ENCODE results near the gene CSTA. TPM values are rescaled to one million over a fixed set of nuclear protein-coding genes. Genes with fewer than 3 reads are reported as not detected.

CSTA gene
- polyA plus RNA-seq, 1 donor from 2014 or later, result not detected

DNA sequence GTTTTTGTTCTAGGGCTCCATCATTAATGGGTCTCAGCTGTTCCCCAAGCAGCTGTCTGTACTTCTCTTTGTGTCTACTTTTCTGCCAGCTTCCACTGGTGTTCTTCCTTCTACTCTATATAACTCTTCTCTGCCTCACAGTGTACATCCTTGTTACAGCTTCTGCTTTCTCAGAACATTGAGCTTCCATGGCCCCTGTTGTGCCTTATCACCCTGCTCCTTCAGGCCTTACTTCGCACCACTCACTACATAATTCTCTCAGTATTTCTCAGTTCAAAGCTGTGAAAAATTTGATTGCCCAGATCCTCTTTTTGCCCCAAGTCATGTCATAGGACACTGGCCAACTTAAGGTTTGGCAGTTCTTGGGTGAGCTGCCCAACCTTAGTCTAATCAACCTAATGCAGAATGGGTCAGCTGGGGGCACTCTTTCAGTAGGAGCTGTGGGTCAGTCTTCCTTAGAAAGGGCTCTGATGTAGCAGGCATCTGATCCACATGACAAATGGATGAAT lies 28.9 kb downstream of the CSTA start:
- H4K20me1 ChIP-seq (ENCODE audit: insufficient read depth), result no peaks in the 10 kb centered on the region
- no peak overlapping the region for H3K9ac ChIP-seq (ENCODE audit: low read length)
- H3K36me3 ChIP-seq (ENCODE audit: insufficient read depth, low read length), result no peaks in the 10 kb centered on the region
- no peaks in the 10 kb centered on the region for H3K9me3 ChIP-seq (ENCODE audit: low read length)
- no peaks in the 10 kb centered on the region for H3K27me3 ChIP-seq (ENCODE audit: insufficient read depth, low read depth, low read length)
- H3K4me2 ChIP-seq (ENCODE audit: low read length), result no peak overlapping the region
- no peak overlapping the region for H3K27ac ChIP-seq (ENCODE audit: low read length)
- H3K4me3 ChIP-seq (ENCODE audit: low read length), result no peak overlapping the region
- H2AFZ ChIP-seq (ENCODE audit: low read depth, low read length), result no peak overlapping the region
- no peaks in the 10 kb centered on the region for H3K9me2 ChIP-seq (ENCODE audit: insufficient read depth, low read length)
- no peaks in the 10 kb centered on the region for H3F3A ChIP-seq (ENCODE audit: insufficient read depth, low read length, poor library complexity, severe bottlenecking)
- H3K79me2 ChIP-seq (replicated peaks; ENCODE audit: insufficient read depth, low read length), result no peaks in the 10 kb centered on the region
- TF ChIP-seq TAF1 (IDR thresholded peaks at IDR 0.05; ENCODE audit: low read depth) (no peak), EP300 (conservative IDR thresholded peaks at IDR 0.05; ENCODE audit: poor library complexity, severe bottlenecking) (no peak), RAD21 (conservative IDR thresholded peaks at IDR 0.05) (no peak), SMC3 (conservative IDR thresholded peaks at IDR 0.05; ENCODE audit: poor library complexity) (no peak), EZH2 (IDR thresholded peaks at IDR 0.05; ENCODE audit: borderline replicate concordance, insufficient read depth, low read length, poor library complexity, severe bottlenecking) (no peak), MXI1 (conservative IDR thresholded peaks at IDR 0.05; ENCODE audit: poor library complexity, severe bottlenecking) (no peak)

DNA sequence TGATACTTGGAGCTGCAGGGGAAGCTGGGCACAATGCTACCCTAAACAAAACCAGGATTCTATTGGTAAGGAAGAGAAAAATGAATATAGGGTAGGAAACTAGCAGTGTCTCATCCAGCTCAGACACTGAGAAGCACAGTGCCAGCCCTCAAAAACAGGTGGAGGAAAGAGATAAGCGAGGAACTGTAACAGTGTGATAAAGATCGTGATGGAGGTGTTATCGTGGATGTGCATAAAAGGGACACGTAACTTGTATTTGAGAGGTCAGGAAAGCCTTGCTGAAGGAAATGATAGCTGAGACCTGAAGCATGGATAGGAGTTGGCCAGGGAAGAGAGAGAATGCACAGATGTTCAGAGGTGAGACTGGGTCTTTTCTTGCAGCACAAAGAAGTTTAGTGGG lies 30.6 kb downstream of the CSTA start:
- H3K9me3 ChIP-seq (ENCODE audit: low read length), result no peaks in the 10 kb centered on the region

More for the DNA sequence above, 30.6 kb downstream of the CSTA start:
- no peak overlapping the region for H2AFZ ChIP-seq (ENCODE audit: low read depth, low read length)
- no peaks in the 10 kb centered on the region for H3K36me3 ChIP-seq (ENCODE audit: insufficient read depth, low read length)
- no peaks in the 10 kb centered on the region for H3K27me3 ChIP-seq (ENCODE audit: insufficient read depth, low read depth, low read length)
- H4K20me1 ChIP-seq (ENCODE audit: insufficient read depth), result no peaks in the 10 kb centered on the region
- H3K4me2 ChIP-seq (ENCODE audit: low read length), result no peak overlapping the region
- no peak overlapping the region for H3K4me3 ChIP-seq (ENCODE audit: low read length)
- no peak overlapping the region for H3K9ac ChIP-seq (ENCODE audit: low read length)
- no peak overlapping the region for H3K27ac ChIP-seq (ENCODE audit: low read length)
- TF ChIP-seq SMC3 (conservative IDR thresholded peaks at IDR 0.05; ENCODE audit: poor library complexity) (no peak), EZH2 (IDR thresholded peaks at IDR 0.05; ENCODE audit: borderline replicate concordance, insufficient read depth, low read length, poor library complexity, severe bottlenecking) (no peak), POLR2AphosphoS5 (IDR thresholded peaks at IDR 0.05) (no peak), MXI1 (conservative IDR thresholded peaks at IDR 0.05; ENCODE audit: poor library complexity, severe bottlenecking) (no peak)
- TF ChIP-seq, protein P1, sequence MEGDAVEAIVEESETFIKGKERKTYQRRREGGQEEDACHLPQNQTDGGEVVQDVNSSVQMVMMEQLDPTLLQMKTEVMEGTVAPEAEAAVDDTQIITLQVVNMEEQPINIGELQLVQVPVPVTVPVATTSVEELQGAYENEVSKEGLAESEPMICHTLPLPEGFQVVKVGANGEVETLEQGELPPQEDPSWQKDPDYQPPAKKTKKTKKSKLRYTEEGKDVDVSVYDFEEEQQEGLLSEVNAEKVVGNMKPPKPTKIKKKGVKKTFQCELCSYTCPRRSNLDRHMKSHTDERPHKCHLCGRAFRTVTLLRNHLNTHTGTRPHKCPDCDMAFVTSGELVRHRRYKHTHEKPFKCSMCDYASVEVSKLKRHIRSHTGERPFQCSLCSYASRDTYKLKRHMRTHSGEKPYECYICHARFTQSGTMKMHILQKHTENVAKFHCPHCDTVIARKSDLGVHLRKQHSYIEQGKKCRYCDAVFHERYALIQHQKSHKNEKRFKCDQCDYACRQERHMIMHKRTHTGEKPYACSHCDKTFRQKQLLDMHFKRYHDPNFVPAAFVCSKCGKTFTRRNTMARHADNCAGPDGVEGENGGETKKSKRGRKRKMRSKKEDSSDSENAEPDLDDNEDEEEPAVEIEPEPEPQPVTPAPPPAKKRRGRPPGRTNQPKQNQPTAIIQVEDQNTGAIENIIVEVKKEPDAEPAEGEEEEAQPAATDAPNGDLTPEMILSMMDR (IDR thresholded peaks at IDR 0.05; ENCODE audit: poor library complexity, severe bottlenecking), result no peak
- TF ChIP-seq, protein P2, sequence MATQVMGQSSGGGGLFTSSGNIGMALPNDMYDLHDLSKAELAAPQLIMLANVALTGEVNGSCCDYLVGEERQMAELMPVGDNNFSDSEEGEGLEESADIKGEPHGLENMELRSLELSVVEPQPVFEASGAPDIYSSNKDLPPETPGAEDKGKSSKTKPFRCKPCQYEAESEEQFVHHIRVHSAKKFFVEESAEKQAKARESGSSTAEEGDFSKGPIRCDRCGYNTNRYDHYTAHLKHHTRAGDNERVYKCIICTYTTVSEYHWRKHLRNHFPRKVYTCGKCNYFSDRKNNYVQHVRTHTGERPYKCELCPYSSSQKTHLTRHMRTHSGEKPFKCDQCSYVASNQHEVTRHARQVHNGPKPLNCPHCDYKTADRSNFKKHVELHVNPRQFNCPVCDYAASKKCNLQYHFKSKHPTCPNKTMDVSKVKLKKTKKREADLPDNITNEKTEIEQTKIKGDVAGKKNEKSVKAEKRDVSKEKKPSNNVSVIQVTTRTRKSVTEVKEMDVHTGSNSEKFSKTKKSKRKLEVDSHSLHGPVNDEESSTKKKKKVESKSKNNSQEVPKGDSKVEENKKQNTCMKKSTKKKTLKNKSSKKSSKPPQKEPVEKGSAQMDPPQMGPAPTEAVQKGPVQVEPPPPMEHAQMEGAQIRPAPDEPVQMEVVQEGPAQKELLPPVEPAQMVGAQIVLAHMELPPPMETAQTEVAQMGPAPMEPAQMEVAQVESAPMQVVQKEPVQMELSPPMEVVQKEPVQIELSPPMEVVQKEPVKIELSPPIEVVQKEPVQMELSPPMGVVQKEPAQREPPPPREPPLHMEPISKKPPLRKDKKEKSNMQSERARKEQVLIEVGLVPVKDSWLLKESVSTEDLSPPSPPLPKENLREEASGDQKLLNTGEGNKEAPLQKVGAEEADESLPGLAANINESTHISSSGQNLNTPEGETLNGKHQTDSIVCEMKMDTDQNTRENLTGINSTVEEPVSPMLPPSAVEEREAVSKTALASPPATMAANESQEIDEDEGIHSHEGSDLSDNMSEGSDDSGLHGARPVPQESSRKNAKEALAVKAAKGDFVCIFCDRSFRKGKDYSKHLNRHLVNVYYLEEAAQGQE (IDR thresholded peaks at IDR 0.05; ENCODE audit: borderline replicate concordance), result no peak
- no peaks in the 10 kb centered on the region for H3K9me2 ChIP-seq (ENCODE audit: insufficient read depth, low read length)
- no peaks in the 10 kb centered on the region for H3F3A ChIP-seq (ENCODE audit: insufficient read depth, low read length, poor library complexity, severe bottlenecking)
- H3K79me2 ChIP-seq (replicated peaks; ENCODE audit: insufficient read depth, low read length), result no peaks in the 10 kb centered on the region
